Measurements from ENCODE around the gene WDFY1.

WDFY1 gene

GRCh38 chr2:223928113-223929006, 16.8 kb downstream of the WDFY1 start:
- no peak for DNase-seq (ENCODE audit: low spot score)
- TF ChIP-seq CTCF (IDR thresholded peaks at IDR 0.05; ENCODE audit: extremely low read depth, missing control alignments) = no peak

- DNase-seq (ENCODE audit: low spot score) = no peak
- no peak for TF ChIP-seq CTCF (IDR thresholded peaks at IDR 0.05; ENCODE audit: extremely low read depth, missing control alignments)
Observed at GRCh38 chr2:223925106-223925505, 20.0 kb downstream of the WDFY1 start.

GRCh38 chr2:223923976-223924375, 21.2 kb downstream of the WDFY1 start:
- DNase-seq (ENCODE audit: low spot score) = no peak
- TF ChIP-seq CTCF (IDR thresholded peaks at IDR 0.05; ENCODE audit: extremely low read depth, missing control alignments) = no peak

- no peak for TF ChIP-seq CTCF (IDR thresholded peaks at IDR 0.05; ENCODE audit: extremely low read depth, missing control alignments)
- no peak for DNase-seq (ENCODE audit: low spot score)
Observed at GRCh38 chr2:223922308-223922707, 22.8 kb downstream of the WDFY1 start.

- DNase-seq (ENCODE audit: low spot score) = no peak
Observed at GRCh38 chr2:223921204-223921603, 23.9 kb downstream of the WDFY1 start.

GRCh38 chr2:223920109-223920508, 25.0 kb downstream of the WDFY1 start:
- no peak for DNase-seq (ENCODE audit: low spot score)
- TF ChIP-seq CTCF (IDR thresholded peaks at IDR 0.05; ENCODE audit: extremely low read depth, missing control alignments) = no peak

More at GRCh38 chr2:223921204-223921603, 23.9 kb downstream of the WDFY1 start:
- no peak for TF ChIP-seq CTCF (IDR thresholded peaks at IDR 0.05; ENCODE audit: extremely low read depth, missing control alignments)

- DNase-seq (ENCODE audit: low spot score) = no peak
- no peak for TF ChIP-seq CTCF (IDR thresholded peaks at IDR 0.05; ENCODE audit: extremely low read depth, missing control alignments)
Observed at GRCh38 chr2:223918671-223919134, 26.4 kb downstream of the WDFY1 start.

Data from GM20000 (cell line).